NOMO-1 treated with DMSO at 0.1 percent for 48 hours (cell line): Measurements from ENCODE around the gene GPR89B.
"Not testable (repeated sequence)": the region's sequence is repeated elsewhere in the genome, so short reads cannot be mapped to it uniquely, and the experiment has no call there.

Source experiments
- DNase-seq: peaks from one replicate; lab custom pipeline; 2025; ENCODE audit not compliant: unreplicated experiment; lab: John Stamatoyannopoulos, UW

The GPR89B gene

GRCh38 chr1:147935296-147935695 lies 7.1 kb downstream of the GPR89B start:
- not testable (repeated sequence) for DNase-seq

- not testable (repeated sequence) for DNase-seq
These were observed 12.2 kb downstream of the GPR89B start for GRCh38 chr1:147940456-147940855.

- not testable (repeated sequence) for DNase-seq
These were observed 14.3 kb downstream of the GPR89B start for GRCh38 chr1:147942563-147942962.

GRCh38 chr1:147949517-147949916 lies 21.3 kb downstream of the GPR89B start:
- DNase-seq = not testable (repeated sequence)

GRCh38 chr1:147958906-147959305 lies 30.7 kb downstream of the GPR89B start:
- not testable (repeated sequence) for DNase-seq

- not testable (repeated sequence) for DNase-seq
These were observed 31.5 kb downstream of the GPR89B start for GRCh38 chr1:147959680-147960079.

GRCh38 chr1:147964575-147964974 lies 36.4 kb downstream of the GPR89B start:
- DNase-seq = not testable (repeated sequence)

GRCh38 chr1:147966657-147967056 lies 38.4 kb downstream of the GPR89B start:
- not testable (repeated sequence) for DNase-seq

- DNase-seq = not testable (repeated sequence)
These were observed 50.9 kb downstream of the GPR89B start for GRCh38 chr1:147978896-147979651.

GRCh38 chr1:147985374-147985773 lies 57.2 kb downstream of the GPR89B start:
- DNase-seq = not testable (repeated sequence)

- DNase-seq = not testable (repeated sequence)
These were observed 59.7 kb downstream of the GPR89B start for GRCh38 chr1:147987893-147988292.

- DNase-seq = not testable (repeated sequence)
These were observed 64.7 kb downstream of the GPR89B start for GRCh38 chr1:147992916-147993315.

- DNase-seq = not testable (repeated sequence)
These were observed 65.2 kb downstream of the GPR89B start for GRCh38 chr1:147993400-147993799.

- not testable (repeated sequence) for DNase-seq
These were observed 65.8 kb downstream of the GPR89B start for GRCh38 chr1:147993825-147994615.

- DNase-seq = not testable (repeated sequence)
These were observed 67.9 kb downstream of the GPR89B start for GRCh38 chr1:147996088-147996487.

- DNase-seq = not testable (repeated sequence)
These were observed 79.5 kb downstream of the GPR89B start for GRCh38 chr1:148007724-148008123.

GRCh38 chr1:148010527-148010926 lies 82.3 kb downstream of the GPR89B start:
- DNase-seq = no peak

- not testable (repeated sequence) for DNase-seq
These were observed 85.2 kb downstream of the GPR89B start for GRCh38 chr1:148013177-148014144.

- DNase-seq = not testable (repeated sequence)
These were observed 86.3 kb downstream of the GPR89B start for GRCh38 chr1:148014289-148015200.

GRCh38 chr1:148024918-148025317 lies 96.7 kb downstream of the GPR89B start:
- DNase-seq = not testable (repeated sequence)
